Mesothelial cell of epicardium (in vitro differentiated cells): ENCODE data around the gene OBSCN. TPM values are rescaled to one million over a fixed set of nuclear protein-coding genes. Genes with fewer than 3 reads are reported as not detected.

Source experiments
- DNase-seq, 2 experiments: peaks; one replicate each; pipeline ENCODE4 v3.0.0; 2021; ENCODE audit warnings: low spot score in 2 of 2; ENCODE audit not compliant: unreplicated experiment in 2 of 2
- H3K27ac Mint-ChIP-seq: 2 replicates; pipeline ENCODE4 v1.8.0; 2021; ENCODE audit warnings: mixed read lengths
- H3K27me3 Mint-ChIP-seq: 2 replicates; pipeline ENCODE4 v1.8.0; 2021; ENCODE audit warnings: low read depth, mixed read lengths
- H3K36me3 Mint-ChIP-seq: 2 replicates; pipeline ENCODE4 v1.8.0; 2021; ENCODE audit warnings: mixed read lengths
- H3K4me1 Mint-ChIP-seq: 2 replicates; pipeline ENCODE4 v1.8.0; 2021; ENCODE audit warnings: mixed read lengths
- H3K4me3 Mint-ChIP-seq: 2 replicates; pipeline ENCODE4 v1.8.0; 2021; ENCODE audit warnings: mild to moderate bottlenecking, moderate library complexity, mixed read lengths
- H3K9me3 Mint-ChIP-seq: 2 replicates; pipeline ENCODE4 v1.8.0; 2021; ENCODE audit warnings: mixed read lengths
- total RNA-seq: library from RNA; stranded (reverse); gene quantifications from 3 replicates; pipeline ENCODE4 v1.2.1, GENCODE V29; 2021
- TF ChIP-seq, protein P1 (sequence below): fragments of 200-600 bp; sonication (generic); IDR thresholded peaks from one replicate; pipeline ENCODE4 v1.5.0; 2021; ENCODE audit warnings: antibody characterized with exemption; ENCODE audit not compliant: unreplicated experiment

Gene OBSCN
- total RNA-seq, 1 donor from 2014 or later, result 113 TPM

DNA sequence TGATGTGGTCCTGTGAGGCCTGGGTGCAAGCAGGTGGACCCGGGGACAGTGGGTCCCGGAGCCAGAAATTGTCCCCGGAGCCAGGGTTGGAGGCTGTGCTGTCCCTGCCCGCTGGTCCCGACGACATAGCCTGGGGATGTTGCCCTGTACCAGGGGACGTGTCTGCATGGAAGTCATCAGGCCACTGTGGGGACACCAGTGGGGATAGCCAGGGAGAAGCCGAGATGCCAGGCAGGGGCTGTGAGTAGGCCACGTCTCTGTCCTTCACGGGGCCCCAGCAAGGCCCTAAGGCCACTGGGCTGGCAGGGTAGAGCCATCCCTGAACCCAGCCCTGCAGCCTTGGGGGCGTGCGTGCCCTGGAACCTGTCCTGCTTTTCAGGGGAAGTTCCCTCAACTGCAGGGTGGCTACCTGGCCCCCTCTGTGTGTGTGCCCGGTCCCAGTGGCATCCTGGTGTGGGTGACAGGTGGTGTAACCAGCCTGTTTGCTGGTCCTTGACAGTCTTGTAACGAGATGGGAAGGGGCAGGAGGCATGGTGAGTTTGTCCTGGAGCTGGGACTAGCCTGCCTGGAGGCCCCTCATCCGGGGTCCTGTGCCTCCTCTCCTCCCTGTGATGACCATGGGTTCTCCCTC, 73.2 kb downstream of the OBSCN start:
- TF ChIP-seq, protein P1, sequence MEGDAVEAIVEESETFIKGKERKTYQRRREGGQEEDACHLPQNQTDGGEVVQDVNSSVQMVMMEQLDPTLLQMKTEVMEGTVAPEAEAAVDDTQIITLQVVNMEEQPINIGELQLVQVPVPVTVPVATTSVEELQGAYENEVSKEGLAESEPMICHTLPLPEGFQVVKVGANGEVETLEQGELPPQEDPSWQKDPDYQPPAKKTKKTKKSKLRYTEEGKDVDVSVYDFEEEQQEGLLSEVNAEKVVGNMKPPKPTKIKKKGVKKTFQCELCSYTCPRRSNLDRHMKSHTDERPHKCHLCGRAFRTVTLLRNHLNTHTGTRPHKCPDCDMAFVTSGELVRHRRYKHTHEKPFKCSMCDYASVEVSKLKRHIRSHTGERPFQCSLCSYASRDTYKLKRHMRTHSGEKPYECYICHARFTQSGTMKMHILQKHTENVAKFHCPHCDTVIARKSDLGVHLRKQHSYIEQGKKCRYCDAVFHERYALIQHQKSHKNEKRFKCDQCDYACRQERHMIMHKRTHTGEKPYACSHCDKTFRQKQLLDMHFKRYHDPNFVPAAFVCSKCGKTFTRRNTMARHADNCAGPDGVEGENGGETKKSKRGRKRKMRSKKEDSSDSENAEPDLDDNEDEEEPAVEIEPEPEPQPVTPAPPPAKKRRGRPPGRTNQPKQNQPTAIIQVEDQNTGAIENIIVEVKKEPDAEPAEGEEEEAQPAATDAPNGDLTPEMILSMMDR, result no peak
- Mint-ChIP-seq H3K4me3 (no peak overlapping the region), H3K27ac (no peak overlapping the region), H3K27me3 (no peaks in the 10 kb centered on the region), H3K36me3 (peaks cover 9% of the 10 kb centered on the region), H3K4me1 (no peaks in the 10 kb centered on the region), H3K9me3 (no peaks in the 10 kb centered on the region)
- peak; percentile 13 to 31 for DNase-seq

DNA sequence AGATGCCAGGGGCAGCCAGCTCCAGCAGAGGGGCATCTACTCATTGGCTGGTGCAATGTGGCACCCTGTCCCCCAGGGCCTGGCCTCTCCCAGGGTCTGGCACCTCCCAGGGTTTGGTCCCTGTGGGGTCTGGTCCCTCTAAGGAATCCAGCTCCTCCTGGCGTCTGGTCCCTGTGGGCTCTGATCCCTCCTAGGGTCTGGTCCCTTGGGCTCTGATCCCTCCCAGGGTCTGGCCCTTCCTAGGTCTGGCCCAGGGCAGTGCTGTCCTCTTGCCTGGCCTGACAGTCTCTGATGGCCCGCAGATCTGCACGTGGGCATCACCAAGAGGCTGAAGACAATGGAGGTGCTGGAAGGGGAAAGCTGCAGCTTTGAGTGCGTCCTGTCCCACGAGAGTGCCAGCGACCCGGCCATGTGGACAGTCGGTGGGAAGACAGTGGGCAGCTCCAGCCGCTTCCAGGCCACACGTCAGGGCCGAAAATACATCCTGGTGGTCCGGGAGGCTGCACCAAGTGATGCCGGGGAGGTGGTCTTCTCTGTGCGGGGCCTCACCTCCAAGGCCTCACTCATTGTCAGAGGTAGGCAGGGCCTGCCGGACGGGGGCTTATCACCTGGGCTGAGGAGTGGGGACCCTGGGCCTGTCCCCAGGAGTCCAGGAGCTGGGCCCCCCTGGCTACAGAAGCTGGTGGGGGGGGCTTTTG, 73.9 kb downstream of the OBSCN start:
- peak in 1 of 2 experiments; percentile 12 for DNase-seq
- peaks cover 9% of the 10 kb centered on the region for H3K36me3 Mint-ChIP-seq

DNA sequence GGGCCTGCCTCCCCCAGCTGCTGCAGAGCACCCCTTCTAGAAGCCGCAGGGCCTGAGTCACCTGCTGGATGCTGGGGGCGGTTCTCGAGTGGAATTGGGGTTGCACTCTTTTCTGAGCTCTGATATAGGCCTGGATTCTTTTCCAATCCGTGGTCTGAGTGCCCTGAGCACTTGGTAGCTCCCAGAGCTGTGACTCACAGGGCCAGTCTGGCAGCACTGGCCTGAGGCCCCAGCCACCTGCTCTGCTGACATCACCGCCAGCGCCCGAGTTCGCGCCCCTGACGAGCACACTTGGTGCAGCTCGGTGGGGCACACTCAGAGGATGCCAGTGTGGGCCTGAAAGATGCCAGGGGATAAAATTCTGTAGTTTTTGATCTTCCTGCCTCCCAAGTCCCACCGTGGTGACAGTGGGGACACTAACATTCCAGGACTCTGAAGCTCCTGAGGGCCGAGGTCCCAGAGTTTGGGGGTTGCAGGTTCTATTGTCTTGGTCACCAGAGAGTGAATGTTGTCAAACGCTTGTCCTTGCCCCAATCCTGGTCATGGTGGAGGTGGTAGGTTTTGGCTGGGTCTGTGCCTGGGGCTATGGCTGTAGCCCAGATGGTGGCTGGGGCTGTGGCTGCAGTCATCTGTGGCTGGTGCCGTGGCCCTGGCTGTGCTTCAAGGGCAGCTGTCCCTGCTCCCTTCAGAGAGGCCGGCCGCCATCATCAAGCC, 74.6 kb downstream of the OBSCN start:
- Mint-ChIP-seq H3K4me1 (no peaks in the 10 kb centered on the region), H3K9me3 (no peaks in the 10 kb centered on the region), H3K27ac (no peak overlapping the region), H3K27me3 (no peaks in the 10 kb centered on the region), H3K4me3 (no peak overlapping the region), H3K36me3 (peaks cover 9% of the 10 kb centered on the region)
- TF ChIP-seq, protein P1, result no peak
- DNase-seq, result peak in 1 of 2 experiments; percentile 16

More for the DNA sequence above, 73.9 kb downstream of the OBSCN start:
- Mint-ChIP-seq H3K4me1 (no peaks in the 10 kb centered on the region), H3K27ac (no peak overlapping the region), H3K9me3 (no peaks in the 10 kb centered on the region), H3K27me3 (no peaks in the 10 kb centered on the region), H3K4me3 (no peak overlapping the region)
- TF ChIP-seq, protein P1, result no peak

DNA sequence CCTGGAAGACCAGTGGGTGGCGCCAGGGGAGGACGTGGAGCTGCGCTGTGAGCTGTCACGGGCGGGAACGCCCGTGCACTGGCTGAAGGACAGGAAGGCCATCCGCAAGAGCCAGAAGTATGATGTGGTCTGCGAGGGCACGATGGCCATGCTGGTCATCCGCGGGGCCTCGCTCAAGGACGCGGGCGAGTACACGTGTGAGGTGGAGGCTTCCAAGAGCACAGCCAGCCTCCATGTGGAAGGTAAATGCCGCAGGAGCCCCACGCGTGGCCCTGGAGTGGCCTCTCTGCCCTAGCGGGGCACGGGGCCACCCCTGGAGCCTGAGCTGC, 75.2 kb downstream of the OBSCN start:
- H3K9me3 Mint-ChIP-seq, result no peaks in the 10 kb centered on the region
- peak in 1 of 2 experiments; percentile 12 for DNase-seq

DNA sequence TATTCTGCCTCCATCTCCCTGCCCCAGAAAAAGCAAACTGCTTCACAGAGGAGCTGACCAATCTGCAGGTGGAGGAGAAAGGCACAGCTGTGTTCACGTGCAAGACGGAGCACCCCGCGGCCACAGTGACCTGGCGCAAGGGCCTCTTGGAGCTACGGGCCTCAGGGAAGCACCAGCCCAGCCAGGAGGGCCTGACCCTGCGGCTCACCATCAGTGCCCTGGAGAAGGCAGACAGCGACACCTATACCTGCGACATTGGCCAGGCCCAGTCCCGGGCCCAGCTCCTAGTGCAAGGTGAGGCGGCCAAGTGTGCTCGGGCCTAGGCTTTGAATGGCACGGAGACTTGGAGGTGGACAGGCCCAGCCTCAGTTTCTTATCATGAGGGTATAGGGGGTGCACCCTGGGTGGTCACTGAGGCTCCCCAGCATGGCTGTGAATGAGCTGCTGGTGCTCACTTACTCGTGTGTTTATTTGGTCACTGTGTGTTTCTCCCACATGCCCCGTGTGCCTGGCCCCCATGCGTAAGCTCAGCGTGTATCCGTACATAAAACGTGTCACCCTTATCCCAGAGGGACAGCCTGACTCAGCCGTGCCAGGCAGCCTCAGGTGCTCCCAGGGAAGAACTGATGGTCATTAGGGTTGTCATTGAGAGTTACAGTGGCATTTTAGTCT, 75.8 kb downstream of the OBSCN start:
- Mint-ChIP-seq H3K27me3 (no peaks in the 10 kb centered on the region), H3K4me3 (no peak overlapping the region), H3K9me3 (no peaks in the 10 kb centered on the region), H3K36me3 (peaks cover 12% of the 10 kb centered on the region), H3K4me1 (no peaks in the 10 kb centered on the region), H3K27ac (no peak overlapping the region)
- TF ChIP-seq, protein P1, result no peak
- peak in 1 of 2 experiments; percentile 34 for DNase-seq

More for the DNA sequence above, 75.2 kb downstream of the OBSCN start:
- Mint-ChIP-seq H3K27ac (no peak overlapping the region), H3K27me3 (no peaks in the 10 kb centered on the region), H3K36me3 (peaks cover 9% of the 10 kb centered on the region), H3K4me1 (no peaks in the 10 kb centered on the region), H3K4me3 (no peak overlapping the region)
- TF ChIP-seq, protein P1, result no peak
